Thoracic aorta (tissue), 2 donors: ENCODE data around the gene ABLIM3. TPM values are rescaled to one million over a fixed set of nuclear protein-coding genes. Genes with fewer than 3 reads are reported as not detected.

Experiments used
- ATAC-seq: fragments of 150-250 bp; one replicate; pipeline ENCODE4 v1.8.0; 2017; ENCODE audit warnings: low read depth; ENCODE audit not compliant: insufficient number of reproducible peaks, low FRiP score
- DNase-seq: peaks from one replicate; pipeline ENCODE4 v3.0.0-alpha.2; 2020; ENCODE audit warnings: low spot score
- H3K27ac ChIP-seq, 2 donors: fragments of 200-600 bp; sonication (generic); 1 replicate in 1 of 2; 2 replicates in 1 of 2; pipeline ENCODE4 v1.5.1; 2016; ENCODE audit warnings: mild to moderate bottlenecking in 2 of 2, moderate library complexity in 2 of 2
- H3K27me3 ChIP-seq: fragments of 200-600 bp; sonication (generic); replicated peaks from 2 replicates; pipeline ENCODE4 v1.6.0; 2016; ENCODE audit warnings: mild to moderate bottlenecking; ENCODE audit not compliant: insufficient read depth
- H3K36me3 ChIP-seq: fragments of 200-600 bp; sonication (generic); one replicate; pipeline ENCODE4 v1.5.1; 2016
- H3K4me1 ChIP-seq, 2 donors: fragments of 200-600 bp; sonication (generic); 1 replicate in 1 of 2; 2 replicates in 1 of 2; pipeline versions ENCODE4 v1.5.1 to v1.6.0; 2016; ENCODE audit warnings: low read depth in 2 of 2, mild to moderate bottlenecking in 1 of 2; ENCODE audit not compliant: control insufficient read depth in 1 of 2
- H3K4me3 ChIP-seq: fragments of 200-600 bp; sonication (generic); 2 replicates; pipeline ENCODE4 v1.5.1; 2016; ENCODE audit warnings: mild to moderate bottlenecking
- H3K9me3 ChIP-seq: fragments of 200-600 bp; sonication (generic); 2 replicates; pipeline ENCODE4 v1.5.1; 2016
- total RNA-seq, 2 donors: library from RNA; depleted of rRNA; stranded (reverse); fragments of >200 nt; gene quantifications; one replicate each; pipeline versions ENCODE4 v1.1.0 to v1.2.3, GENCODE V29; 2016
- TF ChIP-seq, protein P1 (sequence below): fragments of 200-600 bp; sonication (generic); IDR thresholded peaks from one replicate; pipeline ENCODE4 v1.5.1; 2019; ENCODE audit warnings: antibody characterized with exemption

The ABLIM3 gene
- total RNA-seq, 2 donors from 2014 or later, result 23.0 to 41.2 TPM

GRCh38 chr5:149285153-149285552, 143.9 kb downstream of the ABLIM3 start:
- no peak for DNase-seq
- Histone ChIP-seq H3K27me3 (no peaks in the 10 kb centered on the region), H3K9me3 (no peaks in the 10 kb centered on the region), H3K4me3 (no peak overlapping the region), H3K36me3 (no peaks in the 10 kb centered on the region), H3K27ac (no peak overlapping the region), H3K4me1 (peaks cover 9 to 16% of the 10 kb centered on the region in 2 donors)
- ATAC-seq, result no peak
- TF ChIP-seq, protein P1, sequence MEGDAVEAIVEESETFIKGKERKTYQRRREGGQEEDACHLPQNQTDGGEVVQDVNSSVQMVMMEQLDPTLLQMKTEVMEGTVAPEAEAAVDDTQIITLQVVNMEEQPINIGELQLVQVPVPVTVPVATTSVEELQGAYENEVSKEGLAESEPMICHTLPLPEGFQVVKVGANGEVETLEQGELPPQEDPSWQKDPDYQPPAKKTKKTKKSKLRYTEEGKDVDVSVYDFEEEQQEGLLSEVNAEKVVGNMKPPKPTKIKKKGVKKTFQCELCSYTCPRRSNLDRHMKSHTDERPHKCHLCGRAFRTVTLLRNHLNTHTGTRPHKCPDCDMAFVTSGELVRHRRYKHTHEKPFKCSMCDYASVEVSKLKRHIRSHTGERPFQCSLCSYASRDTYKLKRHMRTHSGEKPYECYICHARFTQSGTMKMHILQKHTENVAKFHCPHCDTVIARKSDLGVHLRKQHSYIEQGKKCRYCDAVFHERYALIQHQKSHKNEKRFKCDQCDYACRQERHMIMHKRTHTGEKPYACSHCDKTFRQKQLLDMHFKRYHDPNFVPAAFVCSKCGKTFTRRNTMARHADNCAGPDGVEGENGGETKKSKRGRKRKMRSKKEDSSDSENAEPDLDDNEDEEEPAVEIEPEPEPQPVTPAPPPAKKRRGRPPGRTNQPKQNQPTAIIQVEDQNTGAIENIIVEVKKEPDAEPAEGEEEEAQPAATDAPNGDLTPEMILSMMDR, result no peak

DNA sequence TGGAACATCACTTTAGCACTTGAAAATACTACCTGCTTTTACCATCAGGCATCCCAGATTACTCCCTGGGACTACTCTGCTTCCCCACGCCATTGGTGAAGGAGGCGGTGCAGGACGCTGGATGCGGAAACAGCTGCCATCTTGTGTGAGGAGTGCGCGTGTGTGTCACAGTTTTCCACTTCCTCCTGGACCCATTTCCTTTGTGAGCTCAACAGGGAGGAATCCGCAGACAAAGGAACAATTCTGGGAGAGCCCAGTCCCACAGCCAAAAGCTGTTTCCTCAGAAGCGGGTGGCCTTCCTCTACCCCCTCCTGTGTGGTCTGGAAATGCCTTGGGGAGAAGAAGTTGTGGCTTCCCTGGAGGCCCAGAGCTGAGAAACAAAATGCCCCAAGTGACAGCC, 147.1 kb downstream of the ABLIM3 start:
- DNase-seq, result no peak
- no peaks in the 10 kb centered on the region for H3K36me3 ChIP-seq
- no peaks in the 10 kb centered on the region for H3K9me3 ChIP-seq
- no peaks in the 10 kb centered on the region for H3K27me3 ChIP-seq
- peak overlapping the region in 1 of 2 donors; percentile 12 for H3K27ac ChIP-seq
- TF ChIP-seq, protein P1, result no peak
- ATAC-seq, result no peak
- peaks cover 9 to 16% of the 10 kb centered on the region in 2 donors for H3K4me1 ChIP-seq
- H3K4me3 ChIP-seq, result no peak overlapping the region

DNA sequence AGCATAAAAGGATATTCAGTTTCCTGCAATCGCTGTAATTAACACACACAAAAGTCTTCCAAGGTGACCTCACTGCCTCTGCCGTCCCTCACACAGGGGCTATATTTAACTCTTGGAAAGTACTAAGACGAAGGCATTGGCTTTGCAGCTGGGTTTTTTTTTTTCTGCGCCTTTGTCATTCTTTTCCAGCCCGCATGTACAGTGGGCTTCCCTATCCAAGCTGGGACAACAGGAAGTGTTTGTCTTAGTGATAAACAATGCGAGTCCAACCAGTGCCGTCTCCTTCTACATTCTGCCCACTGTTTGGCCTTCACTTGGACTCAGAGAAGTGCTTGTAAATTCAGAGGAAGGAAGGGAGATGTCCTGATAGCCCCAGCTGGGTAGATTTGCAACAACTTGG, 148.0 kb downstream of the ABLIM3 start:
- no peak for ATAC-seq

GRCh38 chr5:149294872-149295829, 153.9 kb downstream of the ABLIM3 start:
- TF ChIP-seq, protein P1, result no peak
- DNase-seq, result no peak
- H3K36me3 ChIP-seq, result no peaks in the 10 kb centered on the region
- no peaks in the 10 kb centered on the region for H3K27me3 ChIP-seq
- H3K9me3 ChIP-seq, result no peaks in the 10 kb centered on the region
- H3K4me1 ChIP-seq, result no peaks in the 10 kb centered on the region
- ATAC-seq, result no peak
- H3K4me3 ChIP-seq, result no peak overlapping the region
- H3K27ac ChIP-seq, result no peak overlapping the region

More for the DNA sequence above, 148.0 kb downstream of the ABLIM3 start:
- no peak overlapping the region for H3K27ac ChIP-seq
- H3K4me1 ChIP-seq, result peaks cover 9 to 16% of the 10 kb centered on the region in 2 donors
- TF ChIP-seq, protein P1, result no peak
- DNase-seq, result no peak
- H3K36me3 ChIP-seq, result no peaks in the 10 kb centered on the region
- peak overlapping the region; percentile 11 for H3K4me3 ChIP-seq
- H3K9me3 ChIP-seq, result no peaks in the 10 kb centered on the region
- H3K27me3 ChIP-seq, result no peaks in the 10 kb centered on the region

- no peak overlapping the region for H3K4me3 ChIP-seq
- no peaks in the 10 kb centered on the region for H3K36me3 ChIP-seq
- H3K27me3 ChIP-seq, result no peaks in the 10 kb centered on the region
- ATAC-seq (no peak), DNase-seq (no peak)
- no peaks in the 10 kb centered on the region for H3K9me3 ChIP-seq
- H3K27ac ChIP-seq, result no peak overlapping the region
- TF ChIP-seq, protein P1, result no peak
- H3K4me1 ChIP-seq, result no peaks in the 10 kb centered on the region
Observed at GRCh38 chr5:149297340-149298025, 156.2 kb downstream of the ABLIM3 start.
